AG04449 (cell line): ENCODE data around the gene AJM1.

Source experiments
- CTCF ChIA-PET: fragments of 350-600 bp; formaldehyde crosslinking; extraction: SDS; loops from one replicate; lab custom pipeline; 2021; ENCODE audit warnings: antibody characterized with exemption; lab: Yijun Ruan, JAX
- POLR2A ChIA-PET: fragments of 400-600, 350-600 bp; formaldehyde crosslinking; extraction: SDS; loops from one replicate; lab custom pipeline; 2020; ENCODE audit warnings: antibody characterized with exemption, inconsistent platforms; lab: Yijun Ruan, JAX
- DNase-seq: peaks from one replicate; pipeline ENCODE4 v3.0.0-alpha.2; 2010; ENCODE audit warnings: low read depth, low spot score
- H3K4me3 ChIP-seq: 2 replicates; pipeline ENCODE4 v1.5.1; 2011; ENCODE audit warnings: low read depth, mild to moderate bottlenecking, control low read depth, low read length
- TF ChIP-seq, protein P1 (sequence below): IDR thresholded peaks from one replicate; pipeline ENCODE4 v1.5.1; 2011; ENCODE audit warnings: mild to moderate bottlenecking, moderate library complexity, low read length, control low read depth, inconsistent platforms; ENCODE audit not compliant: insufficient read depth; ENCODE audit errors: missing control alignments

AJM1 gene

DNA sequence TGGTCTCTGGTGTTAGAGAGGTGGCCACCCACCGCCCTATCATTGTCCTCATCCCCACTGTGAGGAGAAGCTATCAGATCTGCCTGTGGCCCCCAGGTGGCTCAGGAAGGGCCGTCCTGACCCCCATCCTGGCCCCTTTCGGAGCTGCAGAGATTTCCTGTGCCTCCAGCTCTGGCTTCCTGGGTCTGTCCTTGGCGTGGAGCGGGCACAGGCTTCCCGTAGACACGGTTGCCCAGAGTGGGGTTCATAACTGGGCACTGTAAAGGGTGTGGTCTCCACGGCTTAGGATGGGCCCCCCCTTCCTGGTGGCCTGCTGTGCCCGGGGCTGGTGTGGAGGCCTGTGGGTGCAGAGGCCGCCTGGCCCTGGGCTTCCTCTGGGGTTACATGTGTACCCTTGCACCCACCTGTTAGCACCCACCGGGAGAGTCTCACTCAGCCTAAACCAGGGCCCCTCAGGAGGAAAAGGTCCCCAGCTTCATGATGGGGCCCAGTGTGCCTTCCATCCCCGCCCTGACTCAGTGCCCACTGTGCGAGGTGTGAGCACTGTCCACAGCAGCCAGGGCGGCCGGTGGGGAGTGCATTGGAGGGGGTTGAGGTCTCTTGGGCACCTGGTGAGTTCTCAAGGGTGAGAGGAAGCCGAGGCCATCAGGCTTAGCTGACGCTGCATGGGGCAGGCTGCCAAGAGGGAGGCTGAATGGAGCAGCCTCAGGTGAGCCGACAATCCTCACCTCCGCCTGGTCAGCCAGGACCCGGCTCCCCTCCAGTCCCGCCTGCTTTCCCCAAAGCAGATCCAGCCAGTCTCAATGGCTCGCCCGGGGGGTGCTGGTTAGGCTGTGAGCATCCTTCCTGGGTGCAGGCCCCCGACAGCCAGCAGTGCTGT, 15.3 kb upstream of the AJM1 start:
- H3K4me3 ChIP-seq: no peak overlapping the region
- ChIA-PET CTCF (interaction anchor here (1.2 to 1.6 kb wide), 2 partner anchors 14 to 16 kb away, joined by 3 to 8 read pairs; partner anchors contain the start of gene AJM1), POLR2A (interaction anchor here (0.9 kb wide), 1 partner anchor 20 kb away, joined by 3 read pairs; no protein-coding TSS in a partner anchor)
- TF ChIP-seq, protein P1, sequence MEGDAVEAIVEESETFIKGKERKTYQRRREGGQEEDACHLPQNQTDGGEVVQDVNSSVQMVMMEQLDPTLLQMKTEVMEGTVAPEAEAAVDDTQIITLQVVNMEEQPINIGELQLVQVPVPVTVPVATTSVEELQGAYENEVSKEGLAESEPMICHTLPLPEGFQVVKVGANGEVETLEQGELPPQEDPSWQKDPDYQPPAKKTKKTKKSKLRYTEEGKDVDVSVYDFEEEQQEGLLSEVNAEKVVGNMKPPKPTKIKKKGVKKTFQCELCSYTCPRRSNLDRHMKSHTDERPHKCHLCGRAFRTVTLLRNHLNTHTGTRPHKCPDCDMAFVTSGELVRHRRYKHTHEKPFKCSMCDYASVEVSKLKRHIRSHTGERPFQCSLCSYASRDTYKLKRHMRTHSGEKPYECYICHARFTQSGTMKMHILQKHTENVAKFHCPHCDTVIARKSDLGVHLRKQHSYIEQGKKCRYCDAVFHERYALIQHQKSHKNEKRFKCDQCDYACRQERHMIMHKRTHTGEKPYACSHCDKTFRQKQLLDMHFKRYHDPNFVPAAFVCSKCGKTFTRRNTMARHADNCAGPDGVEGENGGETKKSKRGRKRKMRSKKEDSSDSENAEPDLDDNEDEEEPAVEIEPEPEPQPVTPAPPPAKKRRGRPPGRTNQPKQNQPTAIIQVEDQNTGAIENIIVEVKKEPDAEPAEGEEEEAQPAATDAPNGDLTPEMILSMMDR: no peak
- DNase-seq: no peak

DNA sequence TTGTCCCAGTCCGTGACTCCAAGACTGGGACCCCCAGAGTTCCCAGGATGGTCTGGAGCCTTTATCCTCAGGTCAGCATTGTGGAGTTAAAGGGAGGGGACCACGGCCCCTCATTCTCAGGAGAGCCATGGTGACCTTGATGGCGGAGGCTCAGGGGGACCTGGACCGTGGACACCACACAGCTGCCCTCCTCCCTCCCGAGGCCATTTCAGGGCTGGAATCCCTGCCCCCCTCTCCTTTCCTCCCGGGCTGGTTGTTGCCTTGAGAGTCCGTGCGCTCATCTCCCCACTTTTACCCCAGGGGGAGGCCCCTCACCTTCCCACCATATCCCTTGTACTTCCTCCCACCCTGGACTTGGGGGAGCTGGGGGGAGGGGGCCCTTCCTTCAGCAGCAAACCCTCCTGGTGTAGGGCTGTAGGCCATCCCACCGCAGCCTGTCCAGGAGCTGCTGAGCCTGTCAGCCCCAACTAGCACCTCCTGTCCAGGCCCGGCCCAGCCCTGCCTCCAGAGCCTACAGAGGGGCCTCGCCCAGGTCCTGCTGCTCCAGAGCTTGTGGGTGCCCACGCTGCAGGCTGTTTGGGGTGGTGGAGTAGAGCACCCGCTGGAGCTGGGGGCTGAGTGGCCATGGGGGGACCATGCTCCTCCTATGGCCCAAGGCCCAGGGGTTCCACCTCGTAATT, 14.3 kb upstream of the AJM1 start:
- no peak for DNase-seq
- H3K4me3 ChIP-seq: no peak overlapping the region
- TF ChIP-seq, protein P1: no peak
- CTCF ChIA-PET: interaction anchor here (2.1 kb wide), 1 partner anchor 14 kb away, joined by 12 read pairs; the partner anchor contains the start of gene AJM1
- POLR2A ChIA-PET: no interaction called here

DNA sequence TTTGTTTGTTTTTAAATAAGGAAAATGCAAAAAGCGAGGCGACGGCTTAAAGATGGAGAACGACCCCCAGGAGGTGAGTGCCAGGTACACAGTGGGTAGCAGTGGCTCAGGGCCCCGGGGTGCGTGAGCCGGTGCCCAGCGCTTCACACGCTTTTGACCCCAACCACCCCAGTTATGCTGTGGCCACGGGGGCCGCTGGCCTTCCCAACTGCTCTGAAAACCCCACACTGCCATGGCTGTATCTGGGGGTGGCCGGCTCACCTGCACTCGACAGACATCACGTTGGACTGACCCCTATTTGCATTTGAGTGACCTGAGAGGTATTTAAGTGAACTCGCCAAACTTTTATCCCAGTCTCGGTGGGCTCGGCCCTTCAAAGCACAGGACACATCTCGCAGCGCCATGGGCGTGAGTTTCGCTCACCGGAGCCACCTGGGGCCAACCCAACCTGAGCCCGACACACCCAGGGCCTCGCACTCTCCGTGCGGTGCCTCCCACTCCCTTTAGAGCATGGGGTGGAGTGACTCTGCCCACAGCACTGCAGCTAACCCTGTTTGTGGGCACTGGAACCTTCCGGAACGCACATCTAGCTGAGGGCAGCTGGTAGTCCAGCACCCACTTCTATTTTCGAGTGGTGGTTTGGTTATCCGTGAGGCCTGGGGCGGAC, 13.7 kb upstream of the AJM1 start:
- ChIA-PET POLR2A (no interaction called here), CTCF (interaction anchor here (2.1 kb wide), 1 partner anchor 14 kb away, joined by 12 read pairs; the partner anchor contains the start of gene AJM1)
- no peak for DNase-seq
- TF ChIP-seq, protein P1: no peak
- H3K4me3 ChIP-seq: no peak overlapping the region

DNA sequence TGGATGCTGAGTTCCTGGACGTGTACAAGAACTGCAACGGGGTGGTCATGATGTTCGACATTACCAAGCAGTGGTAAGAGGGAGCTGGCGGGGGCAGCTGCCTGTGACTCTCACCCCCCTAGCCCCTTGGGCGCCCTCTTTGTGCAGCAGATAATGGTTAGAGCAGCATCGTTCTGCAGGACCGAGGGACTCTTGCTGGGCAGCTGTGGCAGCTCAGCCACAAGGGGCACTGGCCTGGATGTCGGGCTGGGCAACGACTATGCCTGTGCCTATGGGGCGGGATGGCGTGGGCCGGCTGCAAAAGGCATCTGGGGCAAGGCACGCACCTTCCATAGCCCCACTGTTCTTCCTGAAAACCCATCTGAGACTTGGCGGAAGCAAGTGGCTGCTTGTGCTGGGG, 12.9 kb upstream of the AJM1 start:
- TF ChIP-seq, protein P1: no peak
- no peak for DNase-seq
- CTCF ChIA-PET: interaction anchor here (2.1 kb wide), 1 partner anchor 13 kb away, joined by 12 read pairs; the partner anchor contains the start of gene AJM1
- POLR2A ChIA-PET: no interaction called here
- no peak overlapping the region for H3K4me3 ChIP-seq

DNA sequence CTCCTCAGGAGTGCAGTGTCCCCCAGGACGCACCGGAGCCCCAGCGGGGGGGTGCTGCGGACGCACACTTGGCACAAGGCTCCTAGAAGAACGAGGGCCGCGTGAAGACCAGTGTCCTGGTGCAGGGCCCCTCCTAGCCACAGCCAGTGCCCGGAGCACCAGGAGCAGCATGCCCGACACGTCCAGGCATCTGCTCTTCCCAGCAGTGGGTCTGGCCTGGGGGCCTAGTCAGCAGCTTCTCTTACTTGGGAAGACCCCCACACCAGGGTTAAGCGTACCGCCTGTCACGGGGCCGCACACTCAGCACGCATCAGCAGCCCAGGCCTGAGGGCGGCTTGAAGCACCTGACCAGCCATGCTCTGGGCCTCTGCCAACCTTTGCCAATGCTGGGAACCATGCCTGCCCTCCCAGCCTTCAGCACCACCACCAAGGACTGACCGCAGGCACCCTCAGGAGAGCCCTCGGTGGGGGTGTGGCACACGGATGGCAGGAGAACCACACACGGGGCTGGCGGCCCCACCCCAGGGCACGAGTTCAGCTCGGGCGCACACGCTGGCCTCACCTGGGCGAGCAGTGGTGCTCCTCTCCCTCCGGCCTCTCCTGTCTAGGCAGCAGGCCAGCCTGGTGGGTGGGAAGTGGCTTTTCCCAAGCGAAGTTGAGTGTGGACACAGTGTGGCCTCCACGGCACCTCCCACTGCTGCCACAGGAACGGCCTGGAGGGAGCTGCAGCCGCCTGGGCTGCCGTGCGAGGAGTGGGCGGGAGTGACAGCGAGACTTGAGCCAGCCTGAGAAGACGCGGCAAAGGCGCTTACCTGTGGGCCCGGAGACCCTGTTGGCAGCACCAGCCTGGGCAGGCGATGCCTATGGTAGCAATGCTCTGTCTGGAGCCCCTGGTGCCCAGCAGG, 12.0 kb upstream of the AJM1 start:
- no peak for DNase-seq
- H3K4me3 ChIP-seq: no peak overlapping the region
- TF ChIP-seq, protein P1: no peak
- CTCF ChIA-PET: interaction anchor here (2.1 kb wide), 1 partner anchor 12 kb away, joined by 12 read pairs; the partner anchor contains the start of gene AJM1
- POLR2A ChIA-PET: no interaction called here
